MM.1S (cell line): ENCODE results near the gene PCDHGA11.
"Not testable (repeated sequence)": the region's sequence is repeated elsewhere in the genome, so short reads cannot be mapped to it uniquely, and the experiment has no call there.

Experiments used
- CTCF ChIP-seq: fragments of 300-600 bp; sonication (generic); IDR thresholded peaks from 2 replicates; pipeline ENCODE4 v1.5.1; 2016; ENCODE audit warnings: antibody characterized with exemption, low read length, mixed read lengths
- EZH2 ChIP-seq: fragments of 300-600 bp; sonication (generic); optimal IDR thresholded peaks from 2 replicates; pipeline ENCODE3; 2017; ENCODE audit warnings: low read depth, mild to moderate bottlenecking, antibody characterized with exemption, low read length, mixed read lengths
- EZH2phosphoT487 ChIP-seq: fragments of 300-600 bp; sonication (generic); IDR thresholded peaks from 2 replicates; pipeline ENCODE4 v1.6.1; 2018; ENCODE audit warnings: antibody characterized with exemption, low read length

- not testable (repeated sequence) for TF ChIP-seq CTCF, EZH2, EZH2phosphoT487
Observed at GRCh38 chr5:141432726-141433125, 11.9 kb downstream of the PCDHGA11 start.
